DND-41 (cell line): ENCODE results near the gene PRPF39.
A peak's percentile ranks its signal among the peaks of the same experiment; 100 is the strongest.

Source experiments
- ATAC-seq: fragments of 200-7000 bp; cut with Tn5 transposase; 3 replicates; pipeline ENCODE4 v1.9.1; 2021; ENCODE audit warnings: low read depth; ENCODE audit not compliant: insufficient read depth
- DNase-seq: peaks from one replicate; pipeline ENCODE4 v3.0.0-alpha.2; 2020
- H2AFZ ChIP-seq: 2 replicates; pipeline ENCODE4 v1.6.0; 2012; ENCODE audit warnings: low read depth, low read length
- H3K27ac ChIP-seq: 2 replicates; pipeline ENCODE4 v1.5.1; 2012; ENCODE audit warnings: low read length, inconsistent platforms
- H3K27me3 ChIP-seq: fragments of 200-600 bp; sonication (generic); 2 replicates; pipeline ENCODE4 v1.6.0; 2012; ENCODE audit warnings: low read length, mild to moderate bottlenecking, inconsistent platforms; ENCODE audit not compliant: insufficient read depth, poor library complexity
- H3K36me3 ChIP-seq: 2 replicates; pipeline ENCODE4 v1.5.1; 2012; ENCODE audit warnings: low read length, inconsistent platforms; ENCODE audit not compliant: insufficient read depth
- H3K4me1 ChIP-seq: 2 replicates; pipeline ENCODE4 v1.5.1; 2012; ENCODE audit warnings: mild to moderate bottlenecking, low read length; ENCODE audit not compliant: insufficient read depth
- H3K4me2 ChIP-seq: 2 replicates; pipeline ENCODE4 v1.6.0; 2012; ENCODE audit warnings: mild to moderate bottlenecking, moderate library complexity, low read length, inconsistent platforms; ENCODE audit not compliant: insufficient read depth
- H3K4me3 ChIP-seq, 2 experiments: fragments of 200-600 bp in 1 of 2; shearing (Covaris generic) in 1 of 2; 2 replicates each; pipeline ENCODE4 v1.5.1; 2012 to 2016; ENCODE audit warnings: inconsistent platforms in 2 of 2, low read length in 2 of 2, mild to moderate bottlenecking in 2 of 2, low read depth in 1 of 2, moderate library complexity in 1 of 2
- H3K79me2 ChIP-seq: 2 replicates; pipeline ENCODE4 v1.6.0; 2012; ENCODE audit warnings: low read length, inconsistent platforms; ENCODE audit not compliant: insufficient read depth
- H3K9ac ChIP-seq: 2 replicates; pipeline ENCODE4 v1.6.0; 2012; ENCODE audit warnings: low read depth, mild to moderate bottlenecking, inconsistent platforms, low read length, moderate library complexity
- H3K9me3 ChIP-seq: 2 replicates; pipeline ENCODE4 v1.5.1; 2012; ENCODE audit warnings: low read length, moderate library complexity, mild to moderate bottlenecking, inconsistent platforms; ENCODE audit not compliant: insufficient read depth, severe bottlenecking
- H4K20me1 ChIP-seq: 2 replicates; pipeline ENCODE4 v1.6.0; 2012; ENCODE audit warnings: low read length; ENCODE audit not compliant: insufficient read depth
- EZH2 ChIP-seq: IDR thresholded peaks from 3 replicates; pipeline ENCODE4 v1.6.1; 2012; ENCODE audit warnings: borderline replicate concordance, low read depth, mild to moderate bottlenecking, moderate library complexity, low read length, inconsistent platforms; ENCODE audit not compliant: severe bottlenecking
- TF ChIP-seq, protein P1 (sequence below): IDR thresholded peaks from 2 replicates; pipeline ENCODE4 v1.5.1; 2012; ENCODE audit warnings: borderline replicate concordance, low read length, moderate library complexity, mild to moderate bottlenecking; ENCODE audit not compliant: poor library complexity, severe bottlenecking; ENCODE audit errors: extremely low read depth

The PRPF39 gene

DNA sequence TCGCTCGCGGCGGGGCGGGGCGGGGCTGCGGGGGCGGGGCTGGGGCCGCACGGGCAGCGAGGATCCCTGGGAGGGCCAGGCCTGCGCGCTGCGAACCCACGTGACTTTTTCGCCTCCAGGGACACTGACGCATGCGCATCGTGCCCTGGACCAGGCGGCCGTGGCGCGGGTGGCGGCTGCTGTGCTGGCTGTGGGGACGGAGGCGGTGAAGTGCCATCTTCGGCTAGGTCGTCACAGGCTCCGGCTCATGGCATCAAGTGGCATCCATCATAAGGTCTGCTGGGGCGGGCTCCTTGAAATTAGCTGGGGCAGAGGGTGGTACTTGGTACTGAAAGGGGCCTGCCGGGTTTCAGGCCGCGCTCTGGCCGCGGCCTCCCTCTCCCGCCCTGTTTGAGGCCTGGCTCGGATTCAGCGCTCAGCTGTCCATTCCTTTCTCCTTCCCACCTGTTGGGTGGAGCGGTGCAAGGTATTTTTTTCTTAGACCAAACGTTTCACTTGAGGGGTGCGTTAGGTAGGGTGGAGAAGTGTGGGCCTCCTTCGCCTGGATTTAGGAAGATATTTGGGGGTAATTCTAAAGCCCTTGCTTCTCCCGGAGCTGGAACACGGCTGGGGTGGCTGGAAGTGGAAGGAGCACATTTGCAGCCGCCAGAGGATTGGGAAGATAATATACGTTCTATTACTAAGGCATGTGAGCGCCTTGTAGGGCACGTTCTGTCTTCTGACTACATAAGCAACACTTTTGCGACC, at the start of gene PRPF39:
Gene PRPF39, plus strand, starts transcription at position 141 of the 747 bp plus-strand sequence. CDS start 11,124 bp downstream, outside the sequence.
- H3K4me3 ChIP-seq = peak within 1 kb of the TSS; percentile 58 to 68
- peak; percentile 93 for ATAC-seq
- no peaks in the 10 kb centered on the region for H3K9me3 ChIP-seq
- H2AFZ ChIP-seq = peak within 1 kb of the TSS; percentile 85
- H3K79me2 ChIP-seq = peaks cover 52% of the 10 kb centered on the region
- no peaks in the 10 kb centered on the region for H3K27me3 ChIP-seq
- TF ChIP-seq, protein P1, sequence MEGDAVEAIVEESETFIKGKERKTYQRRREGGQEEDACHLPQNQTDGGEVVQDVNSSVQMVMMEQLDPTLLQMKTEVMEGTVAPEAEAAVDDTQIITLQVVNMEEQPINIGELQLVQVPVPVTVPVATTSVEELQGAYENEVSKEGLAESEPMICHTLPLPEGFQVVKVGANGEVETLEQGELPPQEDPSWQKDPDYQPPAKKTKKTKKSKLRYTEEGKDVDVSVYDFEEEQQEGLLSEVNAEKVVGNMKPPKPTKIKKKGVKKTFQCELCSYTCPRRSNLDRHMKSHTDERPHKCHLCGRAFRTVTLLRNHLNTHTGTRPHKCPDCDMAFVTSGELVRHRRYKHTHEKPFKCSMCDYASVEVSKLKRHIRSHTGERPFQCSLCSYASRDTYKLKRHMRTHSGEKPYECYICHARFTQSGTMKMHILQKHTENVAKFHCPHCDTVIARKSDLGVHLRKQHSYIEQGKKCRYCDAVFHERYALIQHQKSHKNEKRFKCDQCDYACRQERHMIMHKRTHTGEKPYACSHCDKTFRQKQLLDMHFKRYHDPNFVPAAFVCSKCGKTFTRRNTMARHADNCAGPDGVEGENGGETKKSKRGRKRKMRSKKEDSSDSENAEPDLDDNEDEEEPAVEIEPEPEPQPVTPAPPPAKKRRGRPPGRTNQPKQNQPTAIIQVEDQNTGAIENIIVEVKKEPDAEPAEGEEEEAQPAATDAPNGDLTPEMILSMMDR = no peak
- TF ChIP-seq EZH2 = no peak
- H3K4me1 ChIP-seq = peaks cover 46% of the 10 kb centered on the region
- H3K4me2 ChIP-seq = peak within 1 kb of the TSS; percentile 70
- peak within 1 kb of the TSS; percentile 67 for H3K27ac ChIP-seq
- H4K20me1 ChIP-seq = peaks cover 43% of the 10 kb centered on the region
- peaks cover 7% of the 10 kb centered on the region for H3K36me3 ChIP-seq
- DNase-seq = peak; percentile 94
- H3K9ac ChIP-seq = peak within 1 kb of the TSS; percentile 70

GRCh38 chr14:45034730-45035129, 49.2 kb upstream of the PRPF39 start:
- H3K4me2 ChIP-seq = no peak overlapping the region
- no peaks in the 10 kb centered on the region for H3K27me3 ChIP-seq
- ATAC-seq = no peak

GRCh38 chr14:45038256-45038655, 45.7 kb upstream of the PRPF39 start:
- Histone ChIP-seq H3K9me3 (peaks cover 27% of the 10 kb centered on the region), H3K4me2 (no peak overlapping the region), H3K27me3 (no peaks in the 10 kb centered on the region), H3K4me1 (no peaks in the 10 kb centered on the region), H2AFZ (no peak overlapping the region), H3K27ac (no peak overlapping the region), H3K4me3 (no peak overlapping the region), H4K20me1 (no peaks in the 10 kb centered on the region), H3K36me3 (peaks cover 53% of the 10 kb centered on the region), H3K9ac (no peak overlapping the region), H3K79me2 (no peaks in the 10 kb centered on the region)
- TF ChIP-seq EZH2 = no peak
- TF ChIP-seq, protein P1 = no peak
- no peak for DNase-seq
- no peak for ATAC-seq

More at GRCh38 chr14:45034730-45035129, 49.2 kb upstream of the PRPF39 start:
- H3K79me2 ChIP-seq = no peaks in the 10 kb centered on the region
- DNase-seq = no peak
- H3K4me1 ChIP-seq = no peaks in the 10 kb centered on the region
- no peak overlapping the region for H3K4me3 ChIP-seq
- no peak for TF ChIP-seq EZH2
- TF ChIP-seq, protein P1 = no peak
- peaks cover 26% of the 10 kb centered on the region for H3K9me3 ChIP-seq
- peaks cover 63% of the 10 kb centered on the region for H3K36me3 ChIP-seq
- H3K27ac ChIP-seq = no peak overlapping the region
- no peak overlapping the region for H2AFZ ChIP-seq
- no peaks in the 10 kb centered on the region for H4K20me1 ChIP-seq
- H3K9ac ChIP-seq = no peak overlapping the region

DNA sequence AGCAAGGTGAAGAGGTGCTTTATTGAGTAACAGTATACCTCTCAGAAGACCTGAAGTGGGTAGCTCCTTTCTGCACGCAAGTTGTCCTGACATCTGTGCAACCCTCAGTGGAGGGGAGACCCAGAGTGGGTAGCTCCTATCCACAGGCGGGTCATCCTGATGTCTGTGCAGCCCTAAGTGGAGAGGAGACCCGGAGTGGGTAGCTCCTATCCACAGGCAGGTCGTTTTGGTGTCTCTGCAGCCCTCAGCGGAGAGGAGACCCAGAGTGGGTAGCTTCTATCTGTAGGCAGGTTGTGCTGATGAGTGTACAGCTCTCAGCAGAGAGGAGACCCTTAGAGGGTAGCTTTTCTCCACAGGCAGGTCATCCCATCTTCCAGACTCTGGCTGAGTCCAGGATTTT, 45.1 kb upstream of the PRPF39 start:
- DNase-seq (peak; percentile 27), ATAC-seq (no peak)
- no peak overlapping the region for H3K27ac ChIP-seq
- H4K20me1 ChIP-seq = no peaks in the 10 kb centered on the region
- H3K79me2 ChIP-seq = no peaks in the 10 kb centered on the region
- no peak overlapping the region for H2AFZ ChIP-seq
- no peak overlapping the region for H3K9ac ChIP-seq
- H3K36me3 ChIP-seq = peaks cover 52% of the 10 kb centered on the region
- no peak overlapping the region for H3K4me2 ChIP-seq
- H3K4me3 ChIP-seq = no peak overlapping the region
- no peaks in the 10 kb centered on the region for H3K27me3 ChIP-seq
- no peaks in the 10 kb centered on the region for H3K4me1 ChIP-seq
- peaks cover 27% of the 10 kb centered on the region for H3K9me3 ChIP-seq
- TF ChIP-seq EZH2 = no peak
- TF ChIP-seq, protein P1 = no peak
